Measurements from ENCODE around the gene FAM234B.

DNA sequence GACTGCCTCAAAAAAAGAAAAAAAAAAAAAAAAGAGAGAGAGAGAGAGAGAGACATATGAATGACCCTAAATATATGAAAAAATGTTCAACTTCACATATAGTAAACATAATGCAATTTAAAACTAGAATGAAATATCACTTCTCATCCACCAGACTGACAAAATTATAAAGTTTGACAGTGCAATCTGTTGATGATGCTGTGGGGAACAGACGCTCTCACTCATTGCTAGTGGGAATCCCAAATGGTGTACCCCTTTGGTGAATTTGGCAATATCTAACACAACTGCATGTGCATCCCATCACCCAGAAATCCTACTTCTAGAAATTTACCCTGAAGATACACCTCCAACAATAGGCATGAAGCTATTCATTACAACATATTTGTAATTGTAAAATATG, 61.6 kb downstream of the FAM234B start:
- TF ChIP-seq, protein P1, sequence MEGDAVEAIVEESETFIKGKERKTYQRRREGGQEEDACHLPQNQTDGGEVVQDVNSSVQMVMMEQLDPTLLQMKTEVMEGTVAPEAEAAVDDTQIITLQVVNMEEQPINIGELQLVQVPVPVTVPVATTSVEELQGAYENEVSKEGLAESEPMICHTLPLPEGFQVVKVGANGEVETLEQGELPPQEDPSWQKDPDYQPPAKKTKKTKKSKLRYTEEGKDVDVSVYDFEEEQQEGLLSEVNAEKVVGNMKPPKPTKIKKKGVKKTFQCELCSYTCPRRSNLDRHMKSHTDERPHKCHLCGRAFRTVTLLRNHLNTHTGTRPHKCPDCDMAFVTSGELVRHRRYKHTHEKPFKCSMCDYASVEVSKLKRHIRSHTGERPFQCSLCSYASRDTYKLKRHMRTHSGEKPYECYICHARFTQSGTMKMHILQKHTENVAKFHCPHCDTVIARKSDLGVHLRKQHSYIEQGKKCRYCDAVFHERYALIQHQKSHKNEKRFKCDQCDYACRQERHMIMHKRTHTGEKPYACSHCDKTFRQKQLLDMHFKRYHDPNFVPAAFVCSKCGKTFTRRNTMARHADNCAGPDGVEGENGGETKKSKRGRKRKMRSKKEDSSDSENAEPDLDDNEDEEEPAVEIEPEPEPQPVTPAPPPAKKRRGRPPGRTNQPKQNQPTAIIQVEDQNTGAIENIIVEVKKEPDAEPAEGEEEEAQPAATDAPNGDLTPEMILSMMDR (IDR thresholded peaks at IDR 0.05), result no peak
- TF ChIP-seq EZH2 (IDR thresholded peaks at IDR 0.05; ENCODE audit: borderline replicate concordance, insufficient read depth, low read depth, low read length, poor library complexity, severe bottlenecking), result no peak
